T-helper 22 cell (primary cell): ENCODE data around the gene ASAP2.
"Not testable (repeated sequence)": the region's sequence is repeated elsewhere in the genome, so short reads cannot be mapped to it uniquely, and the experiment has no call there.

Experiments used
- DNase-seq: peaks from one replicate; pipeline ENCODE4 v3.0.0-alpha.2; 2020; ENCODE audit warnings: low read depth

Gene ASAP2

DNA sequence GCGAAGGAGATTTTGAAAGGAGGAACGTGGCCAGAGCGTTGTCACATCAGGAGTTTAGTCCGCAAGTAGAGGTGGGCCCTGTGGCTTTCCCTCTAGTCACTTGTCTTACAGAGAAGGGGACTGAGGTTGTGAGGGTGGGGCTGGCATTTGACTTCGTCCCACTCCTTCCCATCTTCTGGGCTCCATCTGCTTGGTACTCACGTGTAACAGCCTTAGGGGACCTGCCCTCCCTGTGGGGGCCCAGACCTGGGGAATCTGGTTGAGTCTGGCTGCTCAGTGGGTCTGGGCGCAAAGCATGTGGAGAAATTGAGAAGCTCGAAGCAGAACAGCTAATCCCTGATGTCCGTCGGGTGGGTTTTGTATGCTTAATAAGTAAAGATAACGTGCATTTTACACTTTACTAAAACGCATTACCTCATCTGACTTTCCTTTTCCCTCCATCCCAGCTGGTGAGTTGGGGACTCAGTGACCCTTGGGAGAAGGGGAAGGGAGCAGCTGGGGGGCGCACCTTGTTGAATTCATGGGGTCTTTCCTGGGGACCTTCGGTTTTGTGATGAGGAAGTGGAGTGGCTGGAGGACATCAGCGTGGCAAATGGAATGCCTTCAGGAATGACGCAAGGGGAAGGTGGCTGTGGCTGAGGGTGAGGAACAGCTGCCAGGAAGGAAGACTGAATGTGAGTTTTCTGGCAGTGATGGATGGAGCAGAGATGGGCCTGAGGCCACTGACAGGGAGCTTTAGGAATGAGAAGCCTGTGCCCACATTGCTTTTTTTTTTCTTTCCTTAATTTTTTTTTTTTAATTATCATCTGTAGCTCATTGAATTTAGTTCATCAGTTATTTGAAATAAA lies 44.8 kb downstream of the ASAP2 start:
- DNase-seq = no peak

DNA sequence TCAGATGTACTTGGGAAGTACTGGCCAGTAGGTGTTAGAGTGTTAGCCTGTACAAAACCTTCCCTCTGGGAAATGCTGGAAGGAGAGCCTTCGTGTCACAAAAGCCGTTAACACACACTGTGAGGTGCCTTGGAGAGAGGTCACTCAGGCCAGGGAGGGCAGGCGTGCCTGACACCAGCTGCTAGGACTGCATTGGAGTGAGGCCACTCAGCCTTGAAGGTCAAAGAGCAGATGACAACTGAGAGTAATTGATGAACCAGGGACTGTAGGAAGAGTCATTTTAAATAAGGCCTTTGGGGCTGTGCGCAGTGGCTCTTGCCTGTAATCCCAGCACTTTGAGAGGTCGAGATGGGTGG lies 45.4 kb downstream of the ASAP2 start:
- no peak for DNase-seq

DNA sequence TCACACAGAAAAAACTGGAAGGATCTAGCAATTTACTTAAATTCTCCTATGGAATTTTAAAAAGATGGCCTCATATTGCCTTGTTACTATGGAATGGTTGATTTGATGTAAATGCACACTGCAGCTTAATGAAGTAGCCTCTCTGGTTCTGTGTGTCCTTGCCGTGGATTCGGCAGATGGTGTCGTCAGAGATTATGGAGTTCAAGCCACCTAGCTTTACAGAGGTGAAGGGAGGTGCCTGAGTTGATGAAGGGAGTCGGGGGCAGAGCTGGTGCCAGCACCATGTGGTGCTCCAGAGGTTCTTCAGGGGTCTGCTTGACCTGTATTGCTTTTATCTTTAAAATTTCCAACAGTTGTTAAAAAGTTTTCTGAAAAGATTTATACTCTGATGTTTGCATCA lies 48.8 kb downstream of the ASAP2 start:
- no peak for DNase-seq

DNA sequence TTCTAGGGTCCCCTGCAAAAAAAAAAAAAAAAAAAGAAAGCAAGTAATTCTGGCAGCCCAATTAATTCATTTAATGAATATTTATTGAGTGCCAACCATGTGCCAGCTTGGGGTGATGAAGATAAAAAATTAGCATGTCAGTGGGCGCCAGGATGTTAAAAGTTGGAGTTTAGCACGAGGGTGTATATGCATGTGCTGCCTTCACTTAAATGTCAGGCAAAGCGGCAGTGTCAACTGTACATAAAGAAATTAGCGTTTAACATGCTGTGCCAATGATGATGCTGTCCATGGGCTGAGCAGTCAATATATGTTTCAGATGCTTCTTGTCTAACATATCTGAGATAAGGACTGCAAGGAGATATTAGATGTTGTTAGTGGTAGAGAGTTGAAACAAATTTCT lies 49.5 kb downstream of the ASAP2 start:
- no peak for DNase-seq

DNA sequence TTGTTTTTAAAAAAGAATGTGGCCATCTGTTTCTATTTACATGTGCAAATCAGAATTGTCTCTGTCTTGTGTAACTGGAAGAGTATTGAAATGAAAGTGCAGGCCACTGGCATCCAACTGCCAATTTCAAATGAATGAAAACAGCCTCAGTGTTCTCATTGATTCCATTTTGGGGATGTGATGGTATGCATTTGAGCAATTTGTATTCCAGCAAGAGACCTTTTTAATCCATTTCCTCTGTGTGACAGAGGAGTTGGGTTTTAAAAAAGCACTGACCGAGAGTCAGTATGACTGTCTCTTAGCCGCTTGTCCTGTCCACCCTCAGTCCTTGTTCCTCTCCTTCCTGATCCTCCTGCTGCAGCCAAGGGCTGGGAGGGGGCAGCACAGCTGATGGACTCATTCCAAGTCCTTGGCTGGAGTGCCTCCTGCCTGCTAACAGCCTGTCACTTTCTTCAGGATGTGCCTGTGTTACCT lies 50.0 kb downstream of the ASAP2 start:
- no peak for DNase-seq

DNA sequence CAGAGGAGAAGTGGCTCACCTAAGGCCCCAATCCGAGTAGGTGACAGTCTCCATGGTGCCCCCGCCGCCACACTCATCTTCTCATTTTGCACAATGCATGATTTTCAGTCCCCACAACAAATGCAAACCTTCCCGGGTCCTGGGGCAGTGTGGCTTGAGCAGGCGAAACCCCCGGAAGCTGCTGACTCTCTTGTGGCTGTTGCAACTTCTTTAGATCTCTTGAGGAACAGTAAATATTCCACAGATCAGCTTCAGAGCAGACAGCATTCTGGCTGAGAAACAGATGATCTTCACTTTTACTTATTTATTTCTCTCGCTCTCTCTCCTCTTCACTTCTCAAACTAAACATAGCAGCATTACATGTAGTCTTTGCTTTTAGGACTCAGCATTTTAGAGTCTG lies 51.9 kb downstream of the ASAP2 start:
- DNase-seq = no peak

DNA sequence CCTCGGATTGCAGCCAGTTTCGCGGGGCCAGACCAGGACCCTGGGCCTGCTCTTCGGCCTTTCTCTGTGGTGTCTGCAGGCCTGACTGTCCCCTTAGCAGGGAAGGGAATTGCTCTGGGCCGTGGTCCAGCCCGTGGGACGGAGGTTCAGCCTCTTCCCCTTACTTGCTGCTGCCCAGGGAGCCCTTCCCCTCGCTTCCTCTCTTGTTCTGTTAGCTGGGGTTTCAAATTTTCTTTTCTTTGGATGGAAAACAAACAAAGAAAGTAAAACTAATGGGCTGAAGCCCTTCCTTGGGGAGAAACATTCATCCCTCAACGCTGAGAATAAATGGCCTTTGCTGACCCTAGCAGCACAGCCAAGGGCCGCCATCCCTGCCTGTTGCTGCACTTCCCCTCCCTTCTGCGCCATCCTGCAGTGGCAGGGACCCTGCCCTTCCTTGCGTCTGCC lies 52.4 kb downstream of the ASAP2 start:
- no peak for DNase-seq

DNA sequence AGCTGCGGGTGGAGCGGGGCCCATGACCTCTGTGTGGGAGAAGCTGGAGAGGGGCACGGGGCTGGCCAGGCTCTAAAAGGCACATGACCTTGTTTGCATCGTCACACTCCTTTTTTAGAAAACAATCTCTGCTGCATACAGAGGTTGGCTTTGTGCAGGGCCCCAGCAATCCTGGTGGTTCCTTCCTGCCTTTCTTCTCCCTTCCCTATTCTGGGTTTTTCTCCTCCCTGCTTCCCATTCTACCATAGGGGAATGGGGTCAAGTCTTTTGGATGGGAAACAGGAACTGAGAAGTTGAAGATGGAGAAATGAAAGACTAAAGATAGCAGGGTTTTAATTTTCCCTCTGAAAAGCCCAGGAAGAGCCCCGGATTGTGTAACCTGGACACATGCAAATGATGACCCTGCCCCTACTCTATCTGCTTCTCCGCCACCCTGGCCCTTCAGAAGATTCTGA lies 53.9 kb downstream of the ASAP2 start:
- DNase-seq = no peak

DNA sequence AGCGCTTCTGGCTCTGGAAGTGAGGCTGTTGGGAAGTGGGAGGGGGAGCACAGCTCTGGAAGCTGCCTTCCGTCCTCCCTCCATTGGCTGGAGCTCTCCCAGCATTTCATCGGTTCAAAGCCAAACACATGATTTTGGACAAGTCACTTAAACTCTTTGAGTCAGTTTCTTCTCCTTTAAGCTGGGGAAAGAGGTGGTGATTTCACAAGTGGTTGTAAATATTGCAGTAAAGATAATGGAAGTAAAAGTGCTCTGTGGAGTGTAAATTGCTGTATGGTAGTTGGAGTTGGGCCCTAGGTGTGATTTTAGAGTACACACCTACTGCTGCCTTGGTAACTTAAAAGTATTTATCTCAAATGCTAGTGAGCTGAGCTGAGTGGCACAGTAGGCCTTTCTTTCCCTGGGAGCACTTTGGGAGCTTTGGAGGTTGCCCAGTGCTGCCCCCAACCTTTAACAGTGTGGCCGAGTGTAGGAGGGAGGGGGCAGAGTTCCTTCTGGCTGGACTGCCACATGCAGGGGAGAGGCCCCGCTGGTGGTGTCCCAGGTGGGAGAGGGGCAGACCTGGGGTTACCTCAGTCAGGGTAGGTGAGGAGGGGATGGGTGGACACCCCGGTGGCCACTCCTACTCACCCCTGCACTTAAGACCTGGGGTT lies 54.7 kb downstream of the ASAP2 start:
- no peak for DNase-seq

DNA sequence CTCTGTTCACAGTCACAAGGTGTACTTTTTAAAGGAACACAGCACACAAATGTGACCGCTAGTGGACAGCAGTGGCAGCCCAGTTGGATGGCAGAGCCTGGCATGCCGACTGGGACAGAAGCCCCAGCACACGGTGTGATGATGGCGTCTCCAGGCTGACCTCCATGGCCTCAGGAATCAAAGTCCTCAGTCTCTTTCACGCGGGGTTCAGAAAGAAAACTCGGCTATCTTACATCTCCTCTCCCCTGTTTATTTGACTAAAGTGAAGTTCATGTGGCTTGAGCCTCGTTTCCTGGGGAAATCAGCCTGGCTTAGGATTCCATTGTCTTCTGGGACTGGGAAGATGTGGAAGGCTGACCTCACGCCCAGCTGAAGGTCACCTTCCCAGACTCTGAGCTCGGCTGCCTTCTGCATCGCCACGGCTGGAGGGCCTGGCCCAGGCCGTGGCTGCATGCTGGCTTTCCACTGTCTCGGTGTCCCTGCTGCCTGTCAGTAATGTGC lies 56.1 kb downstream of the ASAP2 start:
- no peak for DNase-seq

DNA sequence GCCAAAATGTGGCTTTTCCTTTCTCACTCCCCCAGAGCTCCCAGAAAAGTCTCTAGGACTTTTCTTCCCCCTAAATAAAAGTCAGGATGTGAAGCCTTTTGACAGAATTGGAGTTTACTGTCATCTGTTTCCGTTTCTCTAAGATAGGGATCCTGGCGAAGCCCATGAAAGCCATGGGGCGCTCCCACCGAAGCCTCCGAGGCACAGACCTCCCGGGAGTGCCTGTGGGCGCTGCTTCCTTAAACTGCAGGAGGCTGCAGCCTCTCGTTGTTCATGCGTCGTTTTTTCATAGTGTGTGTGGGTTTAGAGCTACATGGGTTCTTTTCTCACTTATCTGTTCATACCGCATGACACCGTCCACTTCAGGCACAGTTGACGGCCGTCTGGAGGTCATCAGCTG lies 56.8 kb downstream of the ASAP2 start:
- no peak for DNase-seq

DNA sequence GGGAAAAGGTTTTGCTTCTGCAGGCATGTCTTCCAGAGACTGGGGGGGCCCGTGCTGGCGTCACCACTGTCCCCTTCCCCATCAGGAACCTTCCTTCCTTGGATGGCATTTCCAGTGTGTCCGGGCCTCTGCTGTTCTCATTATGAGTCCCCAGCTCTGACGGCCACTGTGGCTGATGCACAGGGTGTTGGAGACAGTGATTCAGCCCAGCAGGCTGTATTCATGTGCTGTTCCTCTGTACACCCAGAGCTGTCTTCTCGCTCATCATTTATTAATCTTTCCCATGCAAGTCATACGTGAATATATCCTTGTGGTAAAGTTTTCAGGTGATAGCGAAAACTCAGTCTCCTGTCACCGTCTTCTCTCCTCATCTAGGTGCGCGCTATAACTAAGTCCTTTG lies 57.7 kb downstream of the ASAP2 start:
- no peak for DNase-seq

DNA sequence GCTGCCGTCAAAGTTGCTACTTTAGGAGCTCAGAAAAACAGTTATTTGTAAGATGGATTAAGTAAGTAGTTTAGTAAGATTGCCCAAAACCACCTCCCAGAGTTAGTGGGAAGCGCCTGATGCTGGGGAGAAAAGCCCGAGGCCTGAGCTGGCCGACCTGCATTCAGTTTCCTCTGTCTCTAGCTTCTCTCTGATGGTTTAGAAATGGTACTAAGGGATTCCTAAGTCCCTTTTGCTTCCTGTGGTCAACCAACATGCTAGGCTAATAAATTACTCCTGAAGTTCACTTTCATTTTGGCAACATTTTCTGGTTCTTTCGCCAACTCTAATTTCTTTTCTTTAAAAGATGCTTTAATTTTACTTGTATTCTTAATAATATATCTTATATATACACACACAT lies 60.1 kb downstream of the ASAP2 start:
- DNase-seq = no peak

DNA sequence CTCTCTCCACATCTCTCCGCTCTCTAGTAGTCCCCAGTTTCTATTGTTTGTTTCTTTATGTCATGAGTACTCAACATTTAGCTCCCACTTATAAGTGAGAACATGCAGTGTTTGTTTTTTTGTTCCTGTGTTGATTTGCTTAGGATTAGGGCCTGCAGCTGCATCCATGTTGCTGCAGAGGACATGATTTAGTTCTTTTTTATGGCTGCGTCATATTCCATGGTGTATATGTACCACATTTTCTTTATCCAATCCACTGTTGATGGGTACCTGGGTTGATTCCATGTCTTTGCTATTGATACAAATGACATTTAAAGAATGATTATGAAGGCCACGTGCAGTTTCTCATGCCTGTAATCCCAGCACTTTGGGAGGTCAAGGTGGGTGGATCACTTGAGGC lies 60.7 kb downstream of the ASAP2 start:
- not testable (repeated sequence) for DNase-seq

DNA sequence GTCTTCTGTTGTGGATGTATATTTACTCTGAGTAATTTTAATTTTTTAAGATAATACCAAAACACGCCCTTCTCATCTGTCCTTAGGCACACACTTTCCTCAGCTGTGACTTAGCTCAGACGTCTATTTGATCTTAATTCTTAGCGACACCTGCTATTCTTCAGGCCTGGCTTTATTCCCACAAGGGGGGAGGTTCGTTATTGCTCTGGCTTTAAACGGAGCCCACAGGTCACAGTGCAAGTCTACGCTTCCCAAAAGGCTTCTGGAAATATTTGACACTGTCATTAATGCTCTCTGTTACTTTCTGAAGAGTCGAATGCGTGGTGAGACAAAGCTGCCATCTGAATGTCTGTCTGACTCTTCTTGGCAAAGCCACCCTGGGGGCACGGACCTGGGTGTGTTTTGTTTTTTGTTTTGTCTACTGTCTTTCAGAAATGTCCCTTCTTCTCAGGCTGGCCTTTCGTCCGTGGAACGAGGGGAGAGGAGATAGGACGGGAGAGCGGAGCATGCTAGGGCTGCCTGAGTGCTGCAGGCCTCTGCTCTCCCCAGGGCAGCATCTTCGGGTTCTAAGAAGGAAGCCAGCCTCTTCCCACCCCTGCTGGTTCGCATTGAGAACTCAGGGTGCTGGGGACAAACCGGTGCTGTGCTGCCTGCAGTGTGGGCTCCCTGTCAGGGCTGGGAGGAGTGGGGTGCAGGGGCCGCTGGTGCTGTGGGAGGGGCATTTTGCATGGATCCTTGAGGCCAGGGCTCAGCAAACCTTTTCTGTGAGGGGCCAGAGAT lies 61.9 kb downstream of the ASAP2 start:
- no peak for DNase-seq

DNA sequence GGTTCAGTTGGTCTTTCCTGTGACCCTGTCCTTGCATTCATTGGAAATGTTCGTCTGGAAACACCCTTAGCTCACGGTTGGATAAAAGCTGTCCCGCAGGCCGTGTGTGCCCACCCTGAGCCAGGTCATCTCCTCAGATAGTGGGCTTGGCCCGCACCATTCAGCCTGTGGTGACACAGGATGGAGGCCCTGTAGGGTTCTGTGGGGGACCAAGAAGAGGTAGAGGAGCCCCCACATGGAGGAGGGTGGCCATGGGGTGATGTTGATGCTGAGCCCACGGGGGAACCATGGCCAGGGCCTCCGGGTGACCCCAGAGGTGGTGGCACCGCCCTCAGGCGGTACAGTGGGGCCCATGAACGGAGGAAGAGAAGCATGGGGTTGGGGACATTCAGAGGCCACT lies 62.7 kb downstream of the ASAP2 start:
- no peak for DNase-seq

DNA sequence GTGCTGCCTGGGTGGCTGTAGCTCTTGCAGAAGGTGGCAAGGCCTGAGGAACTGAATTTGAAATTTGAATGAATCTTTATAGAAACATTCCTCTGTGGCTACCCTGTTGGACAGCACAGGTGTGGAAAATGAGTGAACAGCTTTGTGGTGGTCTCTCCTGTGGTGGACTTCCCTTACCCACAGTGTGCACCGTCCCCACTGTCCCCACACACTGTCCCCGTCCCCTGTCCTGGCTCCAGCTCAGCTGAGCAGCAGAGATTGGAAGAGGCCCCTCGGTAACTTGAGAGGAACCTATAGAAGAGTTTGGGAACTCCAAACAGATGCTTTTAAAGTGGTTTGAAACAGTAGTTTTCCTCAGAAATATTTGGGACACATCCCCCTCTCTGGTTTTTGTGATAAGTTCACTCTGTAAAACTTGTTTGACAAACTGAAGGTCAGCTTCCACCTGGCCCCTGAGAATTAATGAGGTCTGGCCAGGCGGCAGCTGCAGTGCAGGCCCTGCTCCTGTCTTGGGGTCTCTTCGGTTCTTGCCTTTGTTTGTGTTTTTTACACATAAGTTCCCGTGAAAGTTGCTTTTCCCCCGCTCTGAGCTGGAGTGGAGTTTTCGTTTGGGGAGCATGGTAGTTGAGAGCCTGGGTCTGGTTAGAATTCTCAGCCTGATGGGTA lies 63.2 kb downstream of the ASAP2 start:
- no peak for DNase-seq

DNA sequence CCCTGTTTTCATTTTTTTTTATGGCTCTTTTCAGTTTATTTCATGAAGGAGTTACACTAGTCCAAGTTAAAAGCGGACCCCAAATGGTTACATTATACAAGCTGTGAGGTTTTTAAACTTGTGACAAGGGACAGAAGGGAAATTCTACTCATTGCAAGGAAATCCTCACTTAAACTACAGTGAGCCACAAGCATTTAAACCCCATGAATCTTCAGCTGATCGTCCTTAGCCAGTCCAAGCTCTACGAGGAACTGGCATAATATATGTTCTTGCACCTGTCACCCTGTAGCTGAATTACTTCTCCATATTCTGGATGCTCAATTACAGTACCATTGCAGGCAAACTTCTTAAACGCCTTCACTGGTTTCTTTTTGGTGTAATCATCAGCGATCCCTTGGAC lies 64.5 kb downstream of the ASAP2 start:
- DNase-seq = no peak

DNA sequence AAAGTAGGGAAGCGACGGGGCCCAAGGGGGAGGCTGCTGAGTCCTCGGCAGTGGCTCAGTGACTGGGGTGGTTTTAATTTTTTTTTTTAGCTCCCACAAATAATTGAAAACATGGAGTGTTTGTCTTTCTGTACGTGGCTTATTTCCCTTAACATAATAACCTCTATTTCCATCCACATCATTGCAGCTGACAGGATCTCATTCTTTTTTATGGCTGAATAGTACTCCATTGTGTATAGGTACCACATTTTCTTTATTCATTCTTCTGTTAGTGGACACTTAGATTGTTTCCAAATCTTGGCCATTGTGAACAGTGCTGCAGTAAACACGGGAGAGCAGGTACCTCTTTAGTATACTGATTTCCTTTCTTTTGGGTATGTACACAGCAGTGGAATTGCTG lies 65.1 kb downstream of the ASAP2 start:
- DNase-seq = no peak

DNA sequence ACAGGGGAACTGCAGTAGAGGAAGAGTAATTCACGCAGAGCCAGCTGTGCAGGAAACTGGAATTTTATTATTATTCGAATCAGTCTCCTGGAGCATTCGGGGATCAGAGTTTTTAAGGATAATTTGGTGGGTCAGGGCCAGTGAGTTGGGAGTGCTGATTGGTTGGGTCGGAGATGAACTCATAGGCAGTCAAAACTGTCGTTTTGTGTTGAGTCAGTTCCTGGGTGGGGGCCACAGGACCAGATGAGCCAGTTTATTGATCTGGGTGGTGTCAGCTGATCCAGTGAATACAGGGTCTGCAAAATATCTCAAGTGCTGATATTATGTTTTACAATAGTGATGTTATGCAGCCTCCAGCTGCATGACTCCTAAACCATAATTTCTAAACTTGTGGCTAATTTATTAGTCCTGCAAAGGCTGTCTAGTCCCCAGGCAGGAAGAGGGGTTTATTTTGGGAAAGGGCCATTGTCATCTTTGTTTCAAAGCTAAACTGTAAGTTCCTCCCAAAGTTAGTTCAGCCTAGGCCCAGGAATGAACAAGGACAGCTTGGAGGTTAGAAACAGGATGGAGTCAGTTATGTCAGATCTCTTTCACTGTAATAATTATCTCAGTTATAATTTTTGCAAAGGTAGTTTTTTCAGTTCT lies 67.0 kb downstream of the ASAP2 start:
- no peak for DNase-seq

DNA sequence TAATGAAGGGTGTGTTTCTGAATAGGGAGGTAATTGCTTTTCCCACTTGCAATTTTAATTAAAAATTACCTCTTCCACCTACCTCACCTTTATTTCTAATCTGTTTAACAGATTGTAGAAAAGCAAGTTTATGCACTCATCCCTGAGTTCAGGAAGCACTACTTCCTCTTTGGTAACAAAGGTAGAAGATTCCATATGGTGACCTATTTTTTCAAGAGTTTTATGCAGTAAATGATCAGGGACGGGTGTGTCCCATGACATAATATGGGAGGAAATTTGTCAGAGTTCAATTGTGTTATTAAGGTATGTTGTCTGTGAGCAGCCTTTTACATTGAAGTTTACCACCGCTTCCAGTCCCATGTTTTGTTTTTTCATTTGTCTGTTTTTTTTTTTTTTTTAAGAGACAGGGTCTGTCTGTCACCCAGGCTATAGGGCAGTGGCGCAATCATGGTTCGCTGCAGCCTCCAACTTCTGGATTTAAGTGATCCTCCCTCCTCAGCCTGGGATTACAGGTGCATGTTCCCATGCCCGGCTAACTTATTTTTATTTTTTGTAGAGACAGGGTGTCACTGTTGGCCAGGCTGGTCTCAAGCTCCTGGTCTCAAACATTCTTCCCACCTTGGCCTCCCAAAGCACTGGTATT lies 68.2 kb downstream of the ASAP2 start:
- no peak for DNase-seq
